ENCODE measurements around the gene ALOX5AP. TPM values are rescaled to one million over a fixed set of nuclear protein-coding genes. Genes with fewer than 3 reads are reported as not detected.

The ALOX5AP gene
- total and polyA plus RNA-seq, 4 donors = 3.5 to 6.7 (median 4.1) TPM

GRCh38 chr13:30792285-30793000 lies 57.1 kb downstream of the ALOX5AP start (continued):
- TF ChIP-seq, protein P1, sequence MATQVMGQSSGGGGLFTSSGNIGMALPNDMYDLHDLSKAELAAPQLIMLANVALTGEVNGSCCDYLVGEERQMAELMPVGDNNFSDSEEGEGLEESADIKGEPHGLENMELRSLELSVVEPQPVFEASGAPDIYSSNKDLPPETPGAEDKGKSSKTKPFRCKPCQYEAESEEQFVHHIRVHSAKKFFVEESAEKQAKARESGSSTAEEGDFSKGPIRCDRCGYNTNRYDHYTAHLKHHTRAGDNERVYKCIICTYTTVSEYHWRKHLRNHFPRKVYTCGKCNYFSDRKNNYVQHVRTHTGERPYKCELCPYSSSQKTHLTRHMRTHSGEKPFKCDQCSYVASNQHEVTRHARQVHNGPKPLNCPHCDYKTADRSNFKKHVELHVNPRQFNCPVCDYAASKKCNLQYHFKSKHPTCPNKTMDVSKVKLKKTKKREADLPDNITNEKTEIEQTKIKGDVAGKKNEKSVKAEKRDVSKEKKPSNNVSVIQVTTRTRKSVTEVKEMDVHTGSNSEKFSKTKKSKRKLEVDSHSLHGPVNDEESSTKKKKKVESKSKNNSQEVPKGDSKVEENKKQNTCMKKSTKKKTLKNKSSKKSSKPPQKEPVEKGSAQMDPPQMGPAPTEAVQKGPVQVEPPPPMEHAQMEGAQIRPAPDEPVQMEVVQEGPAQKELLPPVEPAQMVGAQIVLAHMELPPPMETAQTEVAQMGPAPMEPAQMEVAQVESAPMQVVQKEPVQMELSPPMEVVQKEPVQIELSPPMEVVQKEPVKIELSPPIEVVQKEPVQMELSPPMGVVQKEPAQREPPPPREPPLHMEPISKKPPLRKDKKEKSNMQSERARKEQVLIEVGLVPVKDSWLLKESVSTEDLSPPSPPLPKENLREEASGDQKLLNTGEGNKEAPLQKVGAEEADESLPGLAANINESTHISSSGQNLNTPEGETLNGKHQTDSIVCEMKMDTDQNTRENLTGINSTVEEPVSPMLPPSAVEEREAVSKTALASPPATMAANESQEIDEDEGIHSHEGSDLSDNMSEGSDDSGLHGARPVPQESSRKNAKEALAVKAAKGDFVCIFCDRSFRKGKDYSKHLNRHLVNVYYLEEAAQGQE (IDR thresholded peaks at IDR 0.05) = no peak
- TF ChIP-seq SP1 (IDR thresholded peaks at IDR 0.05) = peak; percentile 27
- peak; percentile 45 to 46 for TF ChIP-seq RAD21 (IDR thresholded peaks at IDR 0.05)
- TF ChIP-seq, protein P2, sequence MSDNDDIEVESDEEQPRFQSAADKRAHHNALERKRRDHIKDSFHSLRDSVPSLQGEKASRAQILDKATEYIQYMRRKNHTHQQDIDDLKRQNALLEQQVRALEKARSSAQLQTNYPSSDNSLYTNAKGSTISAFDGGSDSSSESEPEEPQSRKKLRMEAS (IDR thresholded peaks at IDR 0.05) = no peak

GRCh38 chr13:30796132-30796572 lies 60.8 kb downstream of the ALOX5AP start:
- TF ChIP-seq GABPA (IDR thresholded peaks at IDR 0.05 in 1 of 2, conservative IDR thresholded peaks at IDR 0.05 in 1 of 2) (no peak), ZBTB33 (IDR thresholded peaks at IDR 0.05) (no peak), ATF3 (IDR thresholded peaks at IDR 0.05) (no peak), HNF4G (IDR thresholded peaks at IDR 0.05) (no peak), JUND (IDR thresholded peaks at IDR 0.05) (no peak), RAD21 (IDR thresholded peaks at IDR 0.05) (no peak), TAF1 (conservative IDR thresholded peaks at IDR 0.05) (no peak), FOXA2 (IDR thresholded peaks at IDR 0.05) (no peak), EGR1 (IDR thresholded peaks at IDR 0.05; ENCODE audit: low read depth in 2 of 2) (no peak), CTCF (IDR thresholded peaks at IDR 0.05; ENCODE audit: low read depth, low read length, missing input control) (no peak), YY1 (IDR thresholded peaks at IDR 0.05) (no peak), SP1 (IDR thresholded peaks at IDR 0.05) (no peak), HNF4A (conservative IDR thresholded peaks at IDR 0.05) (no peak), FOXA1 (IDR thresholded peaks at IDR 0.05) (no peak), RXRA (IDR thresholded peaks at IDR 0.05) (no peak), NR2F2 (IDR thresholded peaks at IDR 0.05) (no peak)
- TF ChIP-seq, protein P2 (IDR thresholded peaks at IDR 0.05) = no peak
- TF ChIP-seq, protein P1 (IDR thresholded peaks at IDR 0.05) = no peak
- Histone ChIP-seq H3K27ac (ENCODE audit: low read depth in 1 of 2, low read length in 2 of 2) (no peak overlapping the region), H3K9me3 (ENCODE audit: control insufficient read depth in 4 of 4, low read length in 3 of 4) (no peaks in the 10 kb centered on the region), H3K4me1 (ENCODE audit: control insufficient read depth in 4 of 4, insufficient read depth in 4 of 4, low read length in 3 of 4) (peaks cover 0 to 18% (median 8%) of the 10 kb centered on the region in 4 donors), H3K4me3 (ENCODE audit: low read depth in 1 of 3, low read length in 3 of 3) (peak overlapping the region in 1 of 3 donors; percentile 37), H3K36me3 (ENCODE audit: control insufficient read depth in 4 of 4, insufficient read depth in 3 of 4, low read depth in 1 of 4, low read length in 3 of 4) (no peaks in the 10 kb centered on the region), H3K27me3 (ENCODE audit: control insufficient read depth in 4 of 4, insufficient read depth in 4 of 4, low read length in 3 of 4) (no peaks in the 10 kb centered on the region), H3K9ac (ENCODE audit: low read depth in 1 of 2, low read length in 2 of 2) (no peak overlapping the region)
- DNase-seq (ENCODE audit: low spot score) = no peak
- 42% methylated on average over 4 of the region's 4 CpGs for WGBS

All from liver (tissue), 9 donors.